Measurements from ENCODE around the gene PLCB1.
A peak's percentile ranks its signal among the peaks of the same experiment; 100 is the strongest.

PLCB1 gene

GRCh38 chr20:8749101-8749500, 617.0 kb downstream of the PLCB1 start:
- DNase-seq = no peak

- no peak for DNase-seq
These were observed 617.9 kb downstream of the PLCB1 start for GRCh38 chr20:8749986-8750385.

DNA sequence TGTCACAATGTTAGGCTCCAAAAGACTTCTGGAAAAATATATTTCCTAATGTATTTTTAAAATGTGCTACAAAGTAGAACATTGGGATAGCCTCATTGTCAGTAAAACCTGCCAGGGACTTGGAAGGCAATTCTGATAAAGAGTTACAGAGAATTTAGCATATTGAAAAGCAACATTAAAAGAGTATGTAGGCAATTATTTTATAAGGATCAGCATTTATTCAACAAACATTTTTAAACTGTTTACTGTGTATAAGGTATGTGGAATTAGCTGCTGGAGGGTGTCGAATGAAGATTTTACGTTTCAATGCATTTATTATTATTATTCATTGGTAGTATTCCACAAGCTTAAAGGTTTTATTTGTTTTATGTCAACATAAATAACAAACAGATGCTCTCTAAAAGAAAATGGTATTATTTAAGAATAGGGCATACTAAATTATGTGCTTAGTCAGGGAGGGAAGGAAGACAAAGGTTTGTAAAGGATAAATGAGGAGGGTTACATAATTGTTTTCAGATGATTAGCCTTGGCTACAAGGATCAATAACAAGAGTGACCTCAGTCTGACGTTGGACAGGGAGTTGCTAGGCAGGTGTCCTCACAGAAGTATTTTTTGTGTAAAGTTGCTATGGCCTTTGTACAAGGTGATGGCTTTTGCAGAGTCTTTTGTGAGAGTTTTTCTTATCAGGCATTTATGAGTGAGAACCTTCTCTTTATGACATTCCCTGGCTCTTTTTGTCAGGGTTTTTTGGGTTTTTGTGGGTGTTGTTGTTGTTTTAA, 623.5 kb downstream of the PLCB1 start:
- DNase-seq = no peak

DNA sequence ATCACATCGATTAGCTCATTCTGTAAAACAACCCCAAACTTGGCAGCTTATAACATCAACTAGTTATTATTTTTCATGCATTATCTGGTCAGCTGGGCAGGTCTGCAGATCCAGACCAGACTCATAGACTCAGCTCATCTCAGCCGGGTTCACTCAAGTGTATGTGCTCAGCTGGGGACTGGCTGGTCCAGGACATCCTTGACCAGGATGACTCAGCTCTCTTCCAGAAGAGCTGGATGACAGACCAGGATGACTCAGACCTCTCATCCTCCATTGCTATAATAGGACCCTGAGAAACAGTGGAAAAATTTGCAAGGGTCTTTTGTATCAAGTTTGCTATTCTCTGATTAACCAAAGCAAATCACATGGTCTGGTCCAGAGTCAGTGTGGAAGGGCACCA, 624.3 kb downstream of the PLCB1 start:
- DNase-seq = no peak

DNA sequence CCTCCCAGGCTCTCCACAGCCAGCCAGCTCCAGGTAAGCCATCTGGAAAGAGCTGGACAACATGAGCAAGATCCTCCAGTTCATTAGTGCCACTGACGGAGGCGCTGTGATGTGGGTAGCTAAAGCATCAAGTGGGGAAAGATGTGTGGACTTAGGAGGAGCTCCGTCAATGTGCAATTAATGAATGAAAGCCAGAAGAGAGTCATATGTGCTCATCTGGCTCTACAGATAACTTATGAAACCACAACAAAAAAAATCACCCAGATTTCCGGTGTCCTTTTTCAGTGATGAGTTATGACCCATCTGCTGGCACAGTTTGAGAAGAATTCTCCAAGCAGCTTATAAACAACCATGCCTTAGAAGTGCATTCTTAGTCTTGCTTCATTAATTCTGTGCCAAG, 625.1 kb downstream of the PLCB1 start:
- DNase-seq = no peak

DNA sequence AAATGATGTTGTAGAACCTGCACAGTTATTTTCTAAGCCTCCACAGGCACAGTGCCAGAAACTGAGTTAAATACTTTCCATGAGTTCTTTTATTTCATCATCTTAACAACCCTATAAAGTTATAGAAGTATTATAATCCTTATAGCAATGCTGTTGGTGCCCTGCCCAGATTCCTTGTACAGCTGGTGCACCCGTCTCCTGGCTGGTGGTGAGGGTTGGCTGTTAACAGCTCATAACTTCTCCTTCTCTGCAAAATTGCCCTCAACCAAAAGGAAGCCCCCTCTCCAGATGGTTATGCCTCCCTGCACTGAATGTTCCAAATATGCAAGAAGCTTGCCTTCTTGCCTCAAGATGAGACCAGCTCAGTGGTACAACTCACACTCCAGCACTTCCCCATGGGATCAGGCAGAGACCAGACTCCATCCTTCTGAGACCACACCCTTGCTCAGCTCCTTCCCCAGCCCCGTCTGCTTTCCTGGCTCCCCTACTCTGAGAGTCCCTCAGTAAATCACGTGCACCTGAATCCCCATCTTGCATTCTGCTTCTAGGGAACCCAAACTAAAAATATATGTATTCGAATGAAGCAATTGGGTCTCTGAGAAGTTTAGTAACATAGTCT, 632.4 kb downstream of the PLCB1 start:
- peak; percentile 33 for DNase-seq

- no peak for DNase-seq
These were observed 634.9 kb downstream of the PLCB1 start for GRCh38 chr20:8766868-8767390.

DNA sequence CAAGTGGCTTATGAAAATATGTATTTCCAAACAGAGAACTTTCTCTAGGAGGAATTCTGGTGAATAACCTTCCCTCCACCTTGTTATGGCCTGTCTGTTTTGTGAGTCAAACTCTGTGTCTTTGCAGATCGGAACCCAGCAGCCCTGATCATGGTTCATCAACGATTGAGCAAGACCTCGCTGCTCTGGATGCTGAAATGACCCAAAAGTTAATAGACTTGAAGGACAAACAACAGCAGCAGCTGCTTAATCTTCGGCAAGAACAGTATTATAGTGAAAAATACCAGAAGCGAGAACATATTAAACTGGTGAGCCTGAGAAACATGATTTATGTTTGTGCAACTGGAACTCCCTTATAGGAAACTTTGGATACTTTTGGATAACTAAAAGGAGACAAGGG, 642.3 kb downstream of the PLCB1 start:
- DNase-seq = no peak

DNA sequence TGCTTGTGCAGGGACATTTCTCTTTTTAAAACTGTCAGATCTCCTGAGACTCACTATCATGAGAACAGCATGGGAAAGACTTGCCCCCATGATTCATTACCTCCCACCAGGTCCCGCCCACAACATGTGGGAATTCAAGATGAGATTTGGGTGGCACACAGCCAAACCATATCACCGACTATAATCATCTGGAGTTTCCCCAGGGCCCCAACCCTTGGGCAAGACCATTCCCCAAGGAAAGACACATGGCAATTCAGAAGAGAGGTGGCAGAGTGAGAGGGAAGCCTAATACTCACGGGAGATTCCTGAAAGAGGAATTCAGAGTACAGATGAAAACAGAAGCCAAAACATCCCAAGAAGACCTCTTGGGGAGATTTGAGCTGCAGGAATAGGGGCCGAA, 645.8 kb downstream of the PLCB1 start:
- DNase-seq = no peak

DNA sequence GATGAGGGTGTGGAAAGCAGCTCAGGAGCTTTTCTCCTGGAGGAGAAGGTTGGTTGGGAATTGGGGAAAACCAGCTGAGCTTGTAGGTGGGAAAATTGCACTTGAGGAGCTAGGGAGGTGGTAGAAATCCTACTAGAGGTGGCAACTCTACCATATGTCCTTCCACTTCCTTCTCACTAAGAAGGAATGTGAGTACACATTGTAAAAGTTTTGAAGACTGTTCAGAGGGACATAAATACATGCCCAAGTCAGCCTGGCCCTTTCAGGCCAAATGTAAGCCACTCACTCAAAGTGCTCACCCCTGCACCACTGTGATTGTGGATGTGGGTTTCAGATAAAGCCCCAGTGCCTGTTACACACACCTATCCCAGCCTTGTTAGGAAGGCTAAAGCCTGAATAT, 646.3 kb downstream of the PLCB1 start:
- no peak for DNase-seq

GRCh38 chr20:8780915-8781314, 648.8 kb downstream of the PLCB1 start:
- DNase-seq = no peak

- no peak for DNase-seq
These were observed 650.7 kb downstream of the PLCB1 start for GRCh38 chr20:8782804-8783203.

- no peak for DNase-seq
These were observed 651.7 kb downstream of the PLCB1 start for GRCh38 chr20:8783734-8784133.

- DNase-seq = no peak
These were observed 654.3 kb downstream of the PLCB1 start for GRCh38 chr20:8786383-8786782.

- DNase-seq = no peak
These were observed 655.0 kb downstream of the PLCB1 start for GRCh38 chr20:8787090-8787489.

- no peak for DNase-seq
These were observed 656.2 kb downstream of the PLCB1 start for GRCh38 chr20:8788275-8788674.

GRCh38 chr20:8788831-8789230, 656.8 kb downstream of the PLCB1 start:
- DNase-seq = no peak

GRCh38 chr20:8790442-8791074, 658.5 kb downstream of the PLCB1 start:
- peak; percentile 36 for DNase-seq

- no peak for DNase-seq
These were observed 663.3 kb downstream of the PLCB1 start for GRCh38 chr20:8795404-8795803.

- peak; percentile 33 for DNase-seq
These were observed 664.1 kb downstream of the PLCB1 start for GRCh38 chr20:8796088-8796660.

- no peak for DNase-seq
These were observed 666.4 kb downstream of the PLCB1 start for GRCh38 chr20:8798505-8798904.

GRCh38 chr20:8800089-8800488, 668.0 kb downstream of the PLCB1 start:
- DNase-seq = no peak

DNA sequence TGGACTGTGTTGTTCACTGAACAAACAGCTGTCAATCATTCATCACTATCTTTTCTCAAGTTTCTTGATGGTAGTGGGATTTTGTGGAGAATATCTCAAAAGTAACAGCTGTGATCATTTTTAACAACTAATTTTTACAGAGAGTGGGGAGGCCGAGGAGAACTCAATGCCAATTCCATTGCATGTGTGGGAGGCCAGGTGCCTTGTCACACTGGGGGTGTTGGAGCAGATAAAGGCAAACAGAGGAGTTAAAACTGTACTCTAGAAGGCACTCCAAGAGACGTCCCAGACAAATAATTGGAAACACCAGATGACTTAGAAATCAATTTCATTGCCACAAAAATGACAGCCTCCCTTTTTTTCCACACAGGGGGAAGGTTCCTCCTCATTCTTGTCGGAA, 669.6 kb downstream of the PLCB1 start:
- DNase-seq = no peak

DNA sequence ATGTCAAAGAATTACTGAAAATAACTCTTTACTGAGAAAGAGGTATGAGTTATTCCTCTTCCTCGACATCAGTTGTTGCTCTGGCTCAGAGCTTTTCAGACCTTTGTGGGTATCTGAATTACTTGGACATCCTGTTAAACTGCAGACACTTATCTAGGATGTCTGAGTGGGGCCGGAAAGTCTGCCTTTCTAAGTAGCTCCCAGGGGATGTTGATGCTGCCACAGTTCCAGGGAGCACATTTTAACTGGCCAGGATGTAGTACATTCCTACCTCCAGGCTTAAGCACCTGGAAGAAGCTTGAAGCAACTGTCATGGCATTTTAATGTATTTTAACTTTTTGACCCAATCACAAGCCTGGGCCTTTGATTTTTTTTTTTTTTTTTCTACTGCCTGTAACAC, 671.0 kb downstream of the PLCB1 start:
- DNase-seq = no peak

All from right hindlimb (tissue), 1 donor.